Fibroblast of peridontal ligament (primary cell): Measurements from ENCODE around the gene SIPA1.

Experiments
- DNase-seq: peaks from one replicate; pipeline ENCODE4 v3.0.0-alpha.2; 2010; ENCODE audit errors: extremely low read depth

SIPA1 gene

DNA sequence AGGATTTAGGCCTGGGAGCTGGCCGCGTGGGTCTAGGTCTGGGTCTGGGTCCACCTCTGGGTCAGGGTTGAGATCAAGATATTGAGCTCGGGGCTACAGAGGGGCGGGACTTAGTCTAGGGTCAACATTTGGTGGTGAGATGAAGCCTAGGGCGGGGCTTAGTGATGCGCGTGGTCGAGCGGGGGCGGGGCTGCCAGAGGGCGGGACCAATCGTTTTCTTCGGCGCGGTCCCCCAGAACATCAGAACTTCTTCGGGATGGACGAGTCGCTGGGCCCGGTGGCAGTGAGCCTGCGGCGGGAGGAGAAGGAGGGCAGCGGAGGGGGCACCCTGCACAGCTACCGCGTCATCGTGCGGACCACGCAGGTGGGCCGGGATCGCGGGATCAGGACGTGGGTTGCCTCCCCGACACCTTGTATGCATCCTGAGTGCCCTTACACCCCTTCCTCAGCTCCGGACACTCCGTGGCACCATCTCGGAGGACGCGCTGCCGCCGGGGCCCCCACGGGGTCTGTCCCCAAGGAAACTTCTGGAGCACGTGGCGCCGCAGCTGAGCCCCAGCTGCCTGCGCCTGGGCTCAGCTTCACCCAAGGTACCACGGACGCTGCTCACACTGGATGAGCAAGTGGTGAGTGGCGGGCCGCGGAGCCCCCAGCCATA lies 4.2 kb downstream of the SIPA1 start:
- no peak for DNase-seq

DNA sequence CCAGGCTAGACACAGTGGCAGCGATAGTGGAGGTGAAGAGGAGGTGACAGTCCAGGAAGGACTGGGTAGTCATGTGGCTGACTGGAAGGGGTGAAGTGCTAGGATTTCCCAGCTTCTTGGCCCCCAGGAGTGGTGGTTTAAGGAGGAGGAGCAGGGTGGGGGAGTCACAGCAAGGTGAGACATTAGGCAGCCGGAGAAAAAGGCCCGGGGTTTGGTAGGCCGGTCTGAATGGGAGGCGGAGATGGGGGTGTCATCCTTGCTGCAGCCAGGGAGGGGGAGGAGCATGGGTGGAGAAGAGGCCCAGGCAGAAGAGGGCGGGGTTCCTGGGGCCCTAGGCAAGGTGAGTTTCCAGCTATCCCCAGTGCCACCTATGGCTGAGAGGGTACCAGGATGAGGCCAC lies 6.1 kb downstream of the SIPA1 start:
- no peak for DNase-seq

DNA sequence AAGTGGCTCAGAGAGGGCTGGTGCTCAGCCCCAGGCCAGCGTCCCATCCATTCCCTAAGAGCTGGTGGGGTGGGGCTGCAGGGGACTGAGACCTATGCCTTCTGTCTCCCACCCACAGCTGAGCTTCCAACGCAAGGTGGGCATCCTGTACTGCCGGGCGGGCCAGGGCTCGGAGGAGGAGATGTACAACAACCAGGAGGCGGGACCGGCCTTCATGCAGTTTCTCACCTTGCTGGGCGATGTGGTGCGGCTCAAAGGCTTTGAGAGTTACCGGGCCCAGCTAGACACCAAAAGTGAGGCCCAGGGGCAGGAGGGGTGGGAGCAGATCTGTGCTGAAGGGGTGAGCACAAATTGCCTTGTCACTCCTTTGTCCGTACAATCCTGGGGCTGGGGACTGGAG lies 6.9 kb downstream of the SIPA1 start:
- no peak for DNase-seq

DNA sequence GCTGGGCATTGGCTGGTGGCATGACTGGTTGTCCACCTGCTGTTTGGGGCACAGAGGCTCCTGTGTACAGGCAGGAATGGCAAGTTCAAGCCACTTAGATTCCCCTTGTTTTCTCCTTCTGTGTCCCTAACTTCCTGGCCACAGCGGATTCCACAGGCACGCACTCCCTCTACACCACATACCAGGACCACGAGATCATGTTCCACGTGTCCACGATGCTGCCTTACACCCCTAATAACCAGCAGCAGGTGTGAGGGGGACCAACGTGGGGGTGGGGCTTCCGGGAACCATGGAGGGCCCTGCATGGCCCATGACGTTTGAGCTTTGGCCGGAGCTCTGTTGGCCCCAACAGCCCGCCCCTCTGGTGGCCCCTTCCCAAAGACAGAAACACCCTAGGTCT lies 7.8 kb downstream of the SIPA1 start:
- DNase-seq: peak; percentile 23

DNA sequence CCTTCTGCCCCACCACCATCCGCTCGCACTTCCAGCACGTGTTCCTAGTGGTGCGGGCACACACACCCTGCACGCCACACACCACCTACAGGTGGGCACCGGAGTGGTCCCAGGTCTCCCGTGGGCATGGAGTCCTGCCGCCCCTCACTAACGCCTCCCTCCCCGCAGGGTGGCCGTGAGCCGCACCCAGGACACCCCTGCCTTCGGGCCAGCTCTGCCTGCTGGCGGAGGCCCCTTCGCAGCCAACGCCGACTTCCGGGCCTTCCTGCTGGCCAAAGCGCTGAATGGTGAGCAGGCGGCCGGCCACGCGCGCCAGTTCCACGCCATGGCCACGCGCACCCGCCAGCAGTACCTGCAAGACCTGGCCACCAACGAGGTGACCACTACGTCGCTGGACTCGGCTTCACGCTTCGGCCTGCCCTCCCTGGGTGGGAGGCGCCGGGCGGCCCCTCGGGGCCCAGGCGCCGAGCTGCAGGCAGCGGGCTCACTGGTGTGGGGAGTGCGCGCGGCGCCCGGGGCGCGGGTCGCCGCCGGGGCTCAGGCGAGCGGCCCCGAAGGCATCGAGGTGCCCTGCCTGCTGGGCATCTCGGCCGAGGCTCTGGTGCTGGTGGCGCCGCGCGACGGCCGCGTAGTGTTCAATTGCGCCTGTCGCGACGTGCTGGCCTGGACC lies 8.5 kb downstream of the SIPA1 start:
- DNase-seq: no peak

DNA sequence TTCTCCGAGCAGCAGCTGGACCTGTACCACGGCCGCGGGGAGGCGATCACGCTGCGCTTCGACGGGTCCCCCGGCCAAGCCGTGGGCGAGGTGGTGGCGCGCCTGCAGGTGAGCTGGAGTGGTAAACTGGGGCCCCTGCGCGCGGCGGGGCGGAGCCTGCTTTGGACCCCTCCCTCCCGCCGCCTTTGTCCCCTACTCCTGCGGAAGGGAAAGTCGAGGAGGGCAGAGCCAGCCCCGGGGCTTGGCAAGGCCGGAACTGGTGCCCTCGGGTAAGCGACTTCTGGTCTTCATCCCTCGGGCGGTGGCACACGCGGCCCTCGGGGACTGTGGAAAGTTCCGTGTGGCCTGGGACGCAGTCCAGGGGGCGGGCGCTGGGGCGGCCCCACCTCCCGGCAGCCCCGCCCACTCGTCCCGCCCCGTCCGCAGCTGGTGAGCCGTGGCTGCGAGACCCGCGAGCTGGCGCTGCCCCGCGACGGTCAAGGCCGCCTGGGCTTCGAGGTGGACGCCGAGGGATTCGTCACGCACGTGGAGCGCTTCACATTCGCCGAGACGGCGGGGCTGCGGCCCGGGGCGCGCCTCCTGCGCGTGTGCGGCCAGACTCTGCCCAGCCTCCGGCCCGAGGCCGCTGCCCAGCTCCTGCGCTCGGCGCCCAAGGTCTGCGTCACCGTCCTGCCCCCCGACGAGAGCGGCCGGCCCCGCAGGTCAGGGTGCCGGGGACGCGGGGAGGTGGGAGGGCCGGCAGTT lies 9.2 kb downstream of the SIPA1 start:
- DNase-seq: no peak

DNA sequence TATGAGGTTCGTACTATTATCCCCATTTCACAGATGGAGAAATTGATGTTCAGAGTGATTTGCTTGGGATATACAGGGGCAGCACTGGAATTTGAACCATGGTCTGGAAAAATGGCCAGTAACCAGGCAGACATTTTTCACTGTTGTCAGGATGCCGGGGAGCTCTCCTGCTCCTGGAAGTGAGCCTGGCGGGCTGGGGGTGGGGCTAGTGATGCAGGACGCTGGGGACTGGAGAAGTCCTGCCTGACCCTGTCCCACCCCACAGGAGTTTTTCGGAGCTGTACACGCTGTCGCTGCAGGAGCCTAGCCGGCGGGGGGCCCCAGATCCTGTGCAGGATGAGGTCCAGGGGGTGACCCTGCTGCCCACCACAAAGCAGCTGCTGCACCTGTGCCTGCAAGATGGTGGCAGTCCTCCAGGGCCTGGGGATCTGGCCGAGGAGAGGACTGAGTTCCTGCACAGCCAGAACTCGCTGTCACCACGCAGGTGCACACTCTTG lies 11.1 kb downstream of the SIPA1 start:
- DNase-seq: no peak

DNA sequence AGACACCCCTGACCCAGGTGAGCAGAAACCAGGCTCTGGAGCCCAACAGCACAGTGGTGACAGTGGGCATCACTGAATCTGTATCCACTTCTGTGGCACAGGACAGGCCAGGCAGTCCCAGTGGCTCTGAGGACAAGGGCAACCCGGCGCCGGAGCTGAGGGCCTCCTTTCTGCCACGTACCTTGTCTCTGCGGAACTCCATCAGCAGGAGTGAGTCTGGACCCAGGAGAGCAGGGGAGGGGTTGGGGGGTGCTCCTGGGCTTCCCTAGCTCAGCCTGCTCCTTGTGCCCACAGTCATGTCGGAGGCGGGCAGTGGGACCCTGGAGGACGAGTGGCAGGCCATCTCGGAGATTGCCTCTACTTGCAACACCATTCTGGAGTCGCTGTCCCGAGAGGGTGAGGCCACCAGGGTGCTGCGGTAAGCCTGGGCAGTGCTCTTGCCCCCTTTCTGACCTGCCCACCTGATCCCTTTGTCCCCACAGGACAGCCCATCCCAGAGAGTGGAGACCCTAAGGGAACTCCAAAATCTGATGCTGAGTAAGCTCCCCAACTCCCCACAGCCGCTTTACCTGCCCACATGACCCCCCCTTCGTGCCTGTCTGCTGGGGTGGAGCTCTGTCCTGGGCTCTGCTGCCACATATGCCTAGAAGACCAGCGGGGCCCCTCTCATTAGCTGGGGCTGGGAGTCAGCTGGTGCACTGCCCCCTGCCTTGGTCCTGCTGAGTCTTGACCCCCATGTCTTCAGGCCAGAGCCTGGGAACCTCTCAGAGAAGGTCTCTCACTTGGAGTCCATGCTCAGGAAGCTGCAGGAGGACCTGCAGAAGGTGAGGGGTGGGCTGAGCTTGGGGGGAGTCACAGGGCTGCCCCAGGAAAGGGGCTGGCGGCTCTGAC lies 12.0 kb downstream of the SIPA1 start:
- no peak for DNase-seq

DNA sequence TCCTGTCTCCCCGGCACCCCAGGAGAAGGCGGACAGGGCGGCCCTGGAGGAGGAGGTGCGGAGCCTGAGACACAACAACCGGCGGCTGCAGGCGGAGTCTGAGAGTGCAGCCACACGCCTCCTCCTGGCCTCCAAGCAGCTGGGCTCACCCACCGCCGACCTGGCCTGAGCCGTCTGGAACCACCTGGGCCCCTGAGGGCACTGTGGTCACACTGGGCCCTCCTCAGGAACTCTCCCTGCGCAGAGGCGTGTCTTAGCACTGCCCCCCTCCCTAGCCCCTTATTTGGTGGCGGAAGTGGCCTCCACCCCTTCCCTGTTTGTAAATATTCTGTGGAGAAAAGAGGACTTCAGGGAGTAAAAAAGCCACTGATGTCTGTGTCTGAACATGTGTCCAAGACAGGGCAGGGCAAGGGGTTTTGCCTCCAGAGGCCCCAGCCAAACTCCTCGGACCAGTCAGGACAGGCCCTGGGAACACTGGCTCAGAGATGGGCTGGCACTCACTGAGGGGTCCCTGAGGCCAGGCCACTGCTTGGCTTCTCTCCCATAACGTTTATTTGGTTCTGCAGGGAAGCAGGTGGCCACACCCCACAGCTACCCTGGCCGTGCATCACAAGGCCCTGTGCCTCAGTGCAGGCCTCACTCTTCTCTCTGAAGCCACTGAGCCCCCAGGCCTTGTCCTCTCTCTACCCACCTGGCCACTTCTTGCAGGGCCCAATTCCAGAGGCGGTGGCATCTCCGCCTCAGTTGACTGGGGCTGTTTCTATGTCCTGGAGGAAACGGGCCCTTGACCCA lies 12.8 kb downstream of the SIPA1 start:
- no peak for DNase-seq

DNA sequence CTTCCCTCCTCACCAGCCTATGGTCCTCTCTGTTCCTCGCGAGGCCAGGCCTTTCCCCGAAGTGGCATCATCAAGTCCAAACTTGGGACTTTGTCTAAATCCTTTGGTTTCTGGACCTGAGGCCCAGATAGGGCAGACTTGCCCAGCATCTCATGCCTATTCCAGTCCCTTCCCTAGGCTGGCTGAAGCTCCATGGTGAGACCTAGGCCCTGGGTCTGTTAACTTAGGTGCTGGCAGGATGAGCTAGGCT lies 13.4 kb downstream of the SIPA1 start:
- no peak for DNase-seq

DNA sequence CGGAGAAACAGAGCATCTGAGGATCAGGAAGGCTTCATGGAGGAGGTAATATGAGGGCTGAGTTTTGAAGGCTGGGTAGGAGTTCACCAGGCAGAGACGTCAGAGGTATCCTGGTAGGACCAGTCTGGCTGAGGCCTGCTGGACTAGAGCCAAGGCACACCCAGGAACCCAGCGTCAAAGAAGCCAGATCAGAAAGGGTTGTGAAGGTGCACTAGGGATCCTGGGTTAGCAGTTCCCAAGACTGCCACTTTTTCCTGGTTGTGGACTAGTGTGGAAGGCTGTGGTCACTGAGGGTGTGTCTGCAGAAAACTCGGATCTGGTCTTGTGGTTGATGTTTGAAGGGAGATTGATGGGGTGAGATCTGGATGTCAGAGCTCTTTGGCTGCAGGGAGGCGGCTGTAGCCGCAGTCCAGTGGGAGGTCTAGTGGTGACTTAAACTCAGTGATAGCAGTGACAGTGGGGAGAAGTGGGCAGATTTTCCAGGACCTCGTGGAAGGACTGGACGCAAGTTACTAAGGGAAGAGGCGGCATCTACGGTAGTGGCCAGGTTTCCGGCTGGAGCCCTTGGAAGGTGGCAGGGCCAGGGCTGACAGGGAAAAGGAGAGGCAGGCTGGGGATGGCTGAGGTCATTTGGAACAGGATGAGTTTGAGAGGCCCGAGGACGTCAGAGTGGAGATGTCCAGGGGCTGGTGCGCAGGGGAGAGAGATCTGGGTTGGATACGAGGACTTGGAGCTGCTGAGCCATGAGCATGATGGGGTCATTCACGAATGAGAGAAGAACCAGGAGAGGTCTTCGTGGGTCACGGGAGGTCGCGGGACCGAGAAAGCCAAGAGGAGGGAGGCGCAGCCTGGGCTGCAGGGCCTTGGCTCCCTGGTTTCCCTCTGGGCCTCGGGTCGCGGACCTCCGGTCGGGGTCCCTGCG lies 13.9 kb downstream of the SIPA1 start:
- peak; percentile 24 for DNase-seq

DNA sequence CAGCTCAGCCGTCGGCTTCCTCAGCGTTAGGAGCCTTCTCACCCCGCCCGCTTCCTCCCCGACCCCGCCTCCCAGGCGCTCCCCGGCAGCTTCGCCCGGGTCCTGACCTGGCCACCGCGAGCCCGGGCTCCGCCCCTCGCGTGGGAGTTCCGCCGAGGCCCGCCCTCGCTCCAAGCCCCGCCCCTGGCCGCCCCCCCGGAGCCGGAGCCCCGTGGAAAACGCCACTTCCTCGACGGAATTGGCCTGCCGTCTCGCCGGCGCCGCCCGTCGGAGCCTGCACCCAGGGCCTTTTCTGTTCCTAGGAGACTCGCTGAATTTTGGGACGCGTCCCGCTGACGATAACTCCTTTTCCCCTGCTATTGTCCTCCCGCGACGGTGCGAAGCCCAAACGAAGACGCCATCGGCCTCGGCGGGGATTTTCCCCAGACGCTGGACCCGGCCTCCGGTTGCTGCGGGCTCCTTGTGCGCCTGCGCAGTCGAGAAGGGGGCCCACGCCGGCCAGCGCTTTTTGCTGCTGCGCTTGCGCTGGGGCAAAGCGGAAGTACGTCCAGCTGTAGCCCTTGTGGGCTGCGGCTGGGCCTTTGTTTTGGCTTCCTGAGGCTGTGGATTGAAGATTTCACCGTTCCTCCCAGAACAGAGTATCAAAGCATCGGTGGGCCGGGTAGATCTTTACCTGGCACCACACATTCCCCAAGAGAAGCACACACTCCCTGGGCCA lies 14.8 kb downstream of the SIPA1 start:
- DNase-seq: peak; percentile 92

DNA sequence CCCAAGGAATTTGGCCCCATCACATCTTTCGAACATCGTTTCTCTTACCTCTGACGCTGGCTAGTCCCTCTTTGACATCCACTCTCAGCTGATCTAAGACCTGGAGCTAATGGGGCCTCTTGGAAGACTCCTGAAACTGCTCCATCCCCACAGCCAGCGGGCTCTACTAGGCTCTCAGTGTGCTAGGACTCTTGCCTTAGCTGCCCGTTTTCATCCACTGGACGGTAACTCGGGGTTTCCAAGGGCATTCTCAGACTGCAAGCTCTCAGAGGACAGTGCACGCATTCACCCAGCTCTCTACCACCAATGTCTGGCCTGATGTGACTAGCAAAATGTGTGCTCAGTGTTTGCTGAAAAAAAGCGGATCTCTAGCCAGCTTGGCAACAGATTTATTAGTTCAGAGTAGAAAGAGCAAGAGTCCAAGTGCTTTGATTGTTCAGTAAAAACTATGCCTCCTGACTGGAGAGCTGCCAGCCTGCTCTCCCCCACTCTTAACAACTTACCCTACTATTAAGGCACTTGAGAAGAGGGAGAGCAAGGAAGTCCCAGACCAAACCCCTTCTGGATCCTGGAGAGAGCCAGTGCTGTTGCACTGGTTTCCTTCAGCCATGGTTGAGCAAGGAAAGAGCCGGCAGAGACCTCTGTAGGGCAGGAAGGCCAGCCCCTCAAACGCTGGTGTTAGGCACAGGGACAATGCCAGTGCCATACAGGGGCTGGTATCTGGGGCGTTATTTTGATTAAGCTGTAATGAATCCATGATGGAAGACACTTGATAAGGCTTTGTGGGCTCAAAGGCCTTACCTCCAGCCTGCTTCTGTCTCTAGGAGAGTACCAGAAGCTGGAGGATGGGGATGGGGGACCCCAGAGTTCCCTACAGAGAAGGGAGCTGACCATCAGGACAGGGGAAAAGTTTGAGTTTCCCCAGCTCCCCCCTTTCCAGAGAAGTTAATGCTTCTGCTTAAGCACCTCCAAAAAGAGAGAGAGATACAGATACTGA lies 15.6 kb downstream of the SIPA1 start:
- DNase-seq: no peak

DNA sequence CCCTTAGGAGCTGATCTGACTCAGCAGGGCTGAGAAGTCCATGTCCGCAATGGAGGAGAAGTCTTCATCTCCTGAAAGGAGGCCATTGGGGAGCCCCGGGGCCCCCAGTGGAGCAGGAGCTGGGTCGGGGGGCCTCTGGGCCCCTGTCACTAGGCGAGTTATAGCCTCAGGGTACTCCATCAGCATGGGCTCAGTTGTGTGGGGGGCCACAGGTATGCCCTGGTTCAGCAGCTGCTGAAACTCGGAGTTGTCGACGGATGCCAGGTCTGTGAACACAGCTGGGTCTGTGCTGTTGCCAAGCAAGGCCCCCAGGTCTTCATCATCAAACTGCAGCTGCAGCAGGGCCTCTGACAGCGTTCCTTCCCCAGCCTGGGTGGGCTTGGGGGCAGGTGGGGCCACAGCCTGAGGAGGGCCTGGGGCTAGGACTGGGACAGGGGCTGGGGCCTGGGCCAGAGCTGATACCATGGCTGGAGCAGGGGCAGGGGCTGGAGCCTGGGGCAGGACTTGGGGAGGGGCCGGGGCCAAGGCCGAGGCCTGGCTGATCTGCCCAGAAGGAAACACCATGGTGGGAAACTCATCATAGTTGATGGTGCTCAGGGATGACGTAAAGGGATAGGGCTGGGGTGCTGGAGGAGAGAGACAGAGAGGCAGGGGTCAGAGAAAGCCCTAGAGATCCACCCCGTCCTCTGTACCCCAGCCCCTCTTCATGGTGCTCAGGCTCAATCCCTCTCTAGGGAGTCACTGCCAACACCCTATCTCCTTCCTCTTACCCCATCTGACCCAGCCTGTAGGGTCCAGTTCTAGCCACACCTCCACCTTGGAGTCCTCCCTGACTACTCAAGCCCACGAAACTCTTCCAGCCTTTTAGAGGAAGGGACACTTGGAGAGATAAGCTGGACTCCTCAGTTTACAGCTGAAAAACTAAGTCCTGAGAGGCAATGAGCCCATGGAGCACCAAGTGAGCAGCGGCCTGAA lies 16.8 kb downstream of the SIPA1 start:
- DNase-seq: no peak

DNA sequence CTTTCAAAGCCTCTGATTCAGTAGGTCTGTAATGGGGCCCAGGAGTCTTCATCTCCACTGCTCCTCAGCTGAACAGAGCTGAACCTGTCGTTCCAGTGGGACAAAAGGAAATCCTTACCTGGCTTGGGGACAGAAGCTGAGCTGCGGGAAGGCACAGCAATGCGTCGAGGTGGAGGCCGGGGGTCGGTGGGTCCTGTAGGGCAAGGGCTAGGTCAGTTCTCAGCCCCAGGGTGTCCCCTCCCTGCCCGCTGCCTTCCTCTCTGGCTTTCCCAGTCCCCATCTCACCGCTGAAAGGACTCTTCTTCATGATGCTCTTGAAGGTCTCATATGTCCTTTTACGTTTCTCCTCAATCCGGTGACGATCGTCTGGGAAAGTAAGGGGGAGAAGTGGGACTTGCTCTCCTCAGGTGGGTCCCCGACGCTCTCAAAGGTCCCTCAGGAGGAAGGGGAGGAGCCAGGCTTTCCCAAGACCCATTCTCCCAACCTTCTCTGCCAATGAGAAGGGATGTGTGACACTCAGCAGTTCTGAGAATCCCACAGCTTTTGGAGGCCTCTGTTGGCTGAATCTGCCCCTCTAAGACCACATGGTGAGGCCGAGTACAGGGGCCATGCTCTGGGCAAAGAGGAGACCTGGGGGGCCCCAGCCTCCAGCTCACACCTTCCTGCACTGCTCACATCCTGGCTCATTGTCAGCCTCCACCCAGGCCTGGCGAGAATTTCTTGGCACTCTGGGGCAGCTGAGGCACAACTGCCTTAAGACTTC lies 17.9 kb downstream of the SIPA1 start:
- no peak for DNase-seq

DNA sequence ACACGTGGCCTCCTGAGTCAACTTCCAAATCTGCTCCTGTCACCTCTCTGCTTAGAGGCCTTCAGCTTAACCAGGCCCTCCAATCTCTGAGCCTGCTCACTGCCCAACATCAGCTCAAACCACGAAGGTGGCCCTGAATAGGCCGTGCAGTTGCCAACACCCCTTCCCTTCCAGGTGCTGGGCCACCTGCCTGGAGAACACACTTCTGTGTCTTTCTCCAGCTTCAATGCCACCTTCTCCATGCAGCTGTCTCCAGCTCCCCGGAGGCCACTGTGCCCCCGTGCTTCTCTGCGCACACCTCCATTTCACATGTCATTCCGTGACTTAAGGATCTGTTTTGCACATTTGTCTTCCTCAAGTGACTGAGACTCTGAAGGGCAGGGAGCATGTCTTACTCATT lies 19.5 kb downstream of the SIPA1 start:
- no peak for DNase-seq
